ENCODE measurements around the gene SMIM8.
"Not testable (repeated sequence)": the region's sequence is repeated elsewhere in the genome, so short reads cannot be mapped to it uniquely, and the experiment has no call there.

Gene SMIM8

GRCh38 chr6:87291883-87292282, 30.5 kb upstream of the SMIM8 start:
- CTCF ChIA-PET, result interaction anchor here (0.6 to 0.9 kb wide), 3 partner anchors 14 to 106 kb away, joined by 3 to 4 read pairs (median 3); no protein-coding TSS in a partner anchor
- TF ChIP-seq SP1 (IDR thresholded peaks at IDR 0.05) (no peak), NFRKB (IDR thresholded peaks at IDR 0.05) (no peak), LEF1 (IDR thresholded peaks at IDR 0.05; ENCODE audit: borderline replicate concordance) (no peak)
- no peak for DNase-seq (ENCODE audit: extremely low spot score)
- POLR2A ChIA-PET, result no interaction called here

GRCh38 chr6:87293526-87293925, 28.9 kb upstream of the SMIM8 start:
- TF ChIP-seq FOXK2 (IDR thresholded peaks at IDR 0.05) (no peak), SP1 (IDR thresholded peaks at IDR 0.05) (no peak), NFRKB (IDR thresholded peaks at IDR 0.05) (no peak), TARDBP (IDR thresholded peaks at IDR 0.05) (no peak), ARNT (IDR thresholded peaks at IDR 0.05) (no peak)
- ChIA-PET POLR2A (no interaction called here), CTCF (no interaction called here)
- DNase-seq (ENCODE audit: extremely low spot score), result no peak

- POLR2A ChIA-PET, result no interaction called here
- no peak for DNase-seq (ENCODE audit: extremely low spot score)
- CTCF ChIA-PET, result no interaction called here
- TF ChIP-seq FOXA1 (IDR thresholded peaks at IDR 0.05), result no peak
- no peak for TF ChIP-seq SP1 (IDR thresholded peaks at IDR 0.05)
- TF ChIP-seq ARNT (IDR thresholded peaks at IDR 0.05), result no peak
- no peak for TF ChIP-seq PKNOX1 (IDR thresholded peaks at IDR 0.05)
- TF ChIP-seq ZNF384 (IDR thresholded peaks at IDR 0.05), result no peak
- no peak for TF ChIP-seq LEF1 (IDR thresholded peaks at IDR 0.05; ENCODE audit: borderline replicate concordance)
- TF ChIP-seq ELF4 (IDR thresholded peaks at IDR 0.05), result no peak
- TF ChIP-seq L3MBTL2 (conservative IDR thresholded peaks at IDR 0.05), result no peak
- no peak for TF ChIP-seq TARDBP (IDR thresholded peaks at IDR 0.05)
- no peak for TF ChIP-seq FOXM1 (IDR thresholded peaks at IDR 0.05; ENCODE audit: borderline replicate concordance)
- TF ChIP-seq HDGF (IDR thresholded peaks at IDR 0.05; ENCODE audit: borderline replicate concordance), result no peak
- TF ChIP-seq NFRKB (IDR thresholded peaks at IDR 0.05), result no peak
- no peak for TF ChIP-seq CTBP1 (IDR thresholded peaks at IDR 0.05; ENCODE audit: borderline replicate concordance)
Measured at GRCh38 chr6:87297119-87297518, 25.3 kb upstream of the SMIM8 start.

GRCh38 chr6:87301277-87301676, 21.1 kb upstream of the SMIM8 start:
- POLR2A ChIA-PET; DNase-seq (ENCODE audit: extremely low spot score): not testable (repeated sequence)
- CTCF ChIA-PET, result interaction anchor here (1.1 kb wide), 1 partner anchor 11 kb away, joined by 3 read pairs; no protein-coding TSS in a partner anchor

GRCh38 chr6:87308970-87309369, 13.4 kb upstream of the SMIM8 start:
- POLR2A ChIA-PET, result no interaction called here
- TF ChIP-seq NFRKB (IDR thresholded peaks at IDR 0.05), result no peak
- TF ChIP-seq ELF4 (IDR thresholded peaks at IDR 0.05), result no peak
- no peak for TF ChIP-seq HDGF (IDR thresholded peaks at IDR 0.05; ENCODE audit: borderline replicate concordance)
- TF ChIP-seq L3MBTL2 (conservative IDR thresholded peaks at IDR 0.05), result no peak
- TF ChIP-seq TARDBP (IDR thresholded peaks at IDR 0.05), result no peak
- TF ChIP-seq ZNF384 (IDR thresholded peaks at IDR 0.05), result no peak
- TF ChIP-seq FOXK2 (IDR thresholded peaks at IDR 0.05), result no peak
- no peak for TF ChIP-seq FOXA1 (IDR thresholded peaks at IDR 0.05)
- TF ChIP-seq SP1 (IDR thresholded peaks at IDR 0.05), result no peak
- TF ChIP-seq LEF1 (IDR thresholded peaks at IDR 0.05; ENCODE audit: borderline replicate concordance), result no peak
- no peak for TF ChIP-seq PKNOX1 (IDR thresholded peaks at IDR 0.05)
- no peak for TF ChIP-seq CTBP1 (IDR thresholded peaks at IDR 0.05; ENCODE audit: borderline replicate concordance)
- TF ChIP-seq FOXM1 (IDR thresholded peaks at IDR 0.05; ENCODE audit: borderline replicate concordance), result no peak
- no peak for TF ChIP-seq ARNT (IDR thresholded peaks at IDR 0.05)
- TF ChIP-seq SUZ12 (IDR thresholded peaks at IDR 0.05), result no peak
- no peak for TF ChIP-seq BHLHE40 (IDR thresholded peaks at IDR 0.05; ENCODE audit: borderline replicate concordance)
- CTCF ChIA-PET, result no interaction called here
- no peak for DNase-seq (ENCODE audit: extremely low spot score)

GRCh38 chr6:87312860-87313259, 9.5 kb upstream of the SMIM8 start:
- DNase-seq (ENCODE audit: extremely low spot score), result no peak
- CTCF ChIA-PET, result no interaction called here

More at GRCh38 chr6:87312860-87313259, 9.5 kb upstream of the SMIM8 start:
- POLR2A ChIA-PET, result interaction anchor here (1.0 kb wide), 1 partner anchor 9 kb away, joined by 4 read pairs; no protein-coding TSS in a partner anchor
- no peak for TF ChIP-seq FOXK2 (IDR thresholded peaks at IDR 0.05)
- no peak for TF ChIP-seq SP1 (IDR thresholded peaks at IDR 0.05)
- TF ChIP-seq FOXM1 (IDR thresholded peaks at IDR 0.05; ENCODE audit: borderline replicate concordance), result no peak
- no peak for TF ChIP-seq HDGF (IDR thresholded peaks at IDR 0.05; ENCODE audit: borderline replicate concordance)
- TF ChIP-seq L3MBTL2 (conservative IDR thresholded peaks at IDR 0.05), result no peak
- TF ChIP-seq ARNT (IDR thresholded peaks at IDR 0.05), result no peak
- TF ChIP-seq PKNOX1 (IDR thresholded peaks at IDR 0.05), result no peak
- no peak for TF ChIP-seq SUZ12 (IDR thresholded peaks at IDR 0.05)
- TF ChIP-seq NFRKB (IDR thresholded peaks at IDR 0.05), result no peak
- TF ChIP-seq LEF1 (IDR thresholded peaks at IDR 0.05; ENCODE audit: borderline replicate concordance), result no peak
- TF ChIP-seq CTBP1 (IDR thresholded peaks at IDR 0.05; ENCODE audit: borderline replicate concordance), result no peak
- no peak for TF ChIP-seq ZNF384 (IDR thresholded peaks at IDR 0.05)
- no peak for TF ChIP-seq BHLHE40 (IDR thresholded peaks at IDR 0.05; ENCODE audit: borderline replicate concordance)

All from HEK293T (cell line).